ENCODE measurements around the gene CLEC18A.
"Not testable (repeated sequence)": the region's sequence is repeated elsewhere in the genome, so short reads cannot be mapped to it uniquely, and the experiment has no call there.

The CLEC18A gene

DNA sequence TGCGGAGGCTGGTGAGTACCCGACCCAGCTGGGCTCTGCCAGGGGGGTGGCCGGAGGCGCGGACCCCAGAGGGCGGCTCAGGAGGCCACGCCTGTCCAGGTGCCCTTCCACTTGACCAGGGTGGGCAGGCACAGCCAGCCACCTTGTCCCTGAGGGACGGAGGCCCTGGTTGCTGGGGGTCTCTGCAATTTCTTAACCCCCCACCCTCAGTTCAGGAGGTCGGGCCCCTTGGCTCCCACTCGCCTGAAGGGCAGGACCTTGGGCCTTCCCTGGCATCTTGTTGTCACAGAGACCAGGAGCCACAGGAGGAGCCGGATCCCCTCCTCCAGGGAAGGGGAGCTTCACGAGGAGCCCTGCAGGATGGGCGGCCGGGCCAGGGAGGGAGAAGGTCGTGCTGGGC lies 982 bp downstream of the CLEC18A start:
- not testable (repeated sequence) for DNase-seq (ENCODE audit: low spot score)

DNA sequence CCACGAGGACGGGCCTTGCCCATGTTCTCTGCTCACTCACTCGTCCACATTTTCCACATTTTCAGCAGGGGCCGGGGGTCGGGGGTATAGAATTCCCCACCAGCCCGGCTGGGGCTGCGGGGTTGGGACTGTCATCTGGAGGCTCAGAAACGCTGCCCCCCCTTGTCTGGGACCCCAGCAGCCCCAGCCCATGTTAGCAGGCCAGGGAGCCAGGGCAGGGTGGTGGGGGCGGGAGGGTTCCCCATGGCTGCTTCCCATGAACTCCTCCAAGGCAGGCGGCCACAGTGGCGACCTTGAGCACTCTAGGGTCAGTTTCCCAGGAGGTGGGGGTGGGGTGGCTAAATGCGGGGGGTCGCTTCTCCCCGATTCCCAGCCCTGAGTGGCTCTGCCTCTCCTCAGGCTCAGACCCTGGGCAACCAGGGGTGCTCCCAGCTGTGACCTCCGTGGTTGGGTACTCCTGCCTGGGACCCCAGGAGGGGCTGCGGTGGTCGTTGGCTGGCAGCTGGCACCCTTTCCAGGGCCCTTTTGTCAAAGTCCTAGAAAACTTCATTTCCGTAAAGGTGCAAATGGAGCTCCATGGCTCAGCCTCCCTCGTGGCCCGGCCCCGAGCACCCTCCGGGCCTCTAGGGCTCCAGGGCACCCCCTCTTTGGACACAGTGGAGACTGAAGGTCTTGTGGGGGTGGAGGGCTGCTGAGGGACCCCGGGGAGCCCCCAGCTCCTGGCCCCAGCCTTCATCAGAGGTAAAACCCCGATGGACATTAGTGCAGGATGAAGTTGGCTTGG lies 1.6 kb downstream of the CLEC18A start:
- not testable (repeated sequence) for DNase-seq (ENCODE audit: low spot score)

DNA sequence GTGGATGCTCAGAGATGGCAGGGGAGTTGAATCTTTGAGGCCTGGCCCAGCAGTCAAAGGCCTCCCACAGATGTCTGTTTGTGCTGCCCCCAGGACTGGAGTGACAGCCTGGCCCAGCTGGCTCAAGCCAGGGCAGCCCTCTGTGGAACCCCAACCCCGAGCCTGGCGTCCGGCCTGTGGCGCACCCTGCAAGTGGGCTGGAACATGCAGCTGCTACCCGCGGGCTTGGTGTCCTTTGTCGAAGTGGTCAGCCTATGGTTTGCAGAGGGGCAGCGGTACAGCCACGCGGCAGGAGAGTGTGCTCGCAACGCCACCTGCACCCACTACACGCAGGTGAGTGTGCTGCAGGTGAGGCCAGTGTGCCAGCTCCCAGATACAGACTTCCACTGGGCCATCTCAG lies 3.1 kb downstream of the CLEC18A start:
- not testable (repeated sequence) for DNase-seq (ENCODE audit: low spot score)

DNA sequence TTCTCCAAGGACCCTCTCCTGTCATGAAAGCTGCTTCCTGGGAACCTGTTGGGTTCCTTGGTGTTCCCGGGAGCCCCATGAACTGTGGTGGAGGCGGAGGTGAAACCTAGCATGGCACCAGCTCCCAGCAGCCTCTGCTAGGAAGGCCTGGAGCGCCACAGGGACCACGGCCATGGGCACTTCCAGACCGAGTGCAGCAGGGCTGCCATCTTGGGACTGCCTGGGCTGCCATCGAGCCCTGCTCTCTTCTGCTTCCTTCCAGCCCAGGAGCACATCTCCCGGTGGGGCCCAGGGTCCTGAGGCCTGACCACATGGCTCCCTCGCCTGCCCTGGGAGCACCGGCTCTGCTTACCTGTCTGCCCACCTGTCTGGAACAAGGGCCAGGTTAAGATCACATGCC lies 12.2 kb downstream of the CLEC18A start:
- not testable (repeated sequence) for DNase-seq (ENCODE audit: low spot score)

DNA sequence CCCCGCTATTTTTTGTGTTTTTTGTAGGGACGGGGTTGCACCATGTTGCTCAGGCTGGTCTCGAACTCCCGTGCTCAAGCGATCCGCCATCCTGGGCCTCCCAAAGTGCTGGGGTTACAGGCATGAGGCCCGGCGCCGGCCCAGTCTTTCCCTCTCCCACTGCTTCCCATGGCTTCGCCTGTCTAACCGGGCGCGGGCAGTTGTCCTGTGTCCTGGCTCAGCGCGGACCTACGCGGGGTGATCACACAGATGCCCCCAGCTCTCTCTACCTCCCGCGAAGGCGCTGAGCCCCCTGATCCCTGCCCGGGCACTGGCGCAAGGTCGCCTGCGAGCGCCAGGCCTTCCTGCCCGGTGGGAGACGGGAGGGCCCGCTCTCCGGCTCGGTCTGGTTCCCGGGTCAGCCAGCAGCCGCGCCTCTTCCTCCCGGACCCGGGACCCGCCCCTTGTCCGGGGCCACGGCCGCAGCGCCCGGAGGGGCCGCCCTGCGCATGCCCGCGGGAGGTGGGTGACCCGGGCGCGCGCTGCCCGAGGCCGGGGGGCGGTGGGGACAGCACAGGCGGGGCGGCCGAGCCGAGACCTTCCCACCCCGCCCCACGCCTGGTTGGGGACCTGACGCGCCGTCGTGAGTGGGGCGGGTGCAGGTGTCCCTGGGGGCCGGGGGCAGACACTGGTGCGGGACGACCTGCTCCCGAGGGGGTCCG lies 14.0 kb downstream of the CLEC18A start:
- DNase-seq (ENCODE audit: low spot score), result not testable (repeated sequence)

DNA sequence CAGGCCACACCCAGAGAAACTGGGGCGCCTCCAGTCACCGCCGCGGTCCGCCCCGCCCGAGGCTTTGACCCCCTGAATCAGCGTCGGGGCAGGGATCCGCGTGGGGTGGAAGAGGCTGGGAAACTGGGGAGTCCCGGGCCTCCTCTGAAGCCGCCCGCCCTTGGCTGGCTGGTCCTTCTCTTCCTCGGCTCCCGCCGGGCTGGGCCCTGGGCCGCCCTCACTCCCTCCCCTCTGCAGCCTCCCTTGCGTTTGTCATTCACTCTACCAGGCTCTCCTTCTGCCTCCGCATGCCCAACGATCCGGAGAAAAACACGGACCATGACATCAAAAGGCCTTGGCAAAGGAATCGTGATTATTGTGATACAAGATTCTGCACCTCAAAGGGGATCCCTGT lies 14.5 kb downstream of the CLEC18A start:
- DNase-seq (ENCODE audit: low spot score), result not testable (repeated sequence)

DNA sequence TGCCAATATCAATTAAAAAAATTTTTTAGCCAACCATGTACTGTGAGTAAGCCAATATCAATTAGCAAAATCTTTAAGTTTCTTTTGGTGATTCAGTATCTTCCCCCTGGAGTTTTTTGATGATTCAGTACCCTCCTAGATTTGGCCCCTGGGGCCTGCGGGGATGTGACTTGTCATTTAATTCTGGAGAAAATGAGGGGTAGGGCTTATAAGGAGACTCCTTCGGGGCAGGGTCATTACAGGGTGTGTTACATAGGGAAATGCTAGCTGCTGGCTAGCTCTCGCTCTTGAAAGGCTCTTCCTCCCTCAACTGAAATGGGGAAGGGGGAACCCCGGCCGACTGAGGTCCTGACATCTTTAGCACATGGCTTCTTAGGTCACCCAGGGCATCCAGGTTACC lies 16.6 kb downstream of the CLEC18A start:
- DNase-seq (ENCODE audit: low spot score), result not testable (repeated sequence)

DNA sequence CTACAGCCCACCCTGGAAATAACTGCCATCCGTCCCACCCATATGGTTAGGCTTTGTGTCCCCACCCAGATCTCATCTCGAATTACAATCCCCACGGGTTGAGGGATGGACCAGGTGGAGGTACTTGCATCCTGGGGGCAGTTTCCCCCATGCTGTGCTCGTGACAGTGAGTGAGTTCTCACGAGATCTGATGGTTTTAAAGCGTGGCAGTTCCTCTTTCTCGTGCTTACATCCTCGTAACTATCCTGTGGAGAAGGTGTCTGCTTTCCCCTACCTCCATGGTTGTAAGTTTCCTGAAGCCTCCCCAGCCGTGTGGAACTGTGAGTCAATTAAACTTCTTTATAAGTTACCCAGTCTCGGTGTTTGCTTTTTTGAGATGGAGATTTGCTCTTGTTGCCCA lies 17.0 kb downstream of the CLEC18A start:
- DNase-seq (ENCODE audit: low spot score), result not testable (repeated sequence)

DNA sequence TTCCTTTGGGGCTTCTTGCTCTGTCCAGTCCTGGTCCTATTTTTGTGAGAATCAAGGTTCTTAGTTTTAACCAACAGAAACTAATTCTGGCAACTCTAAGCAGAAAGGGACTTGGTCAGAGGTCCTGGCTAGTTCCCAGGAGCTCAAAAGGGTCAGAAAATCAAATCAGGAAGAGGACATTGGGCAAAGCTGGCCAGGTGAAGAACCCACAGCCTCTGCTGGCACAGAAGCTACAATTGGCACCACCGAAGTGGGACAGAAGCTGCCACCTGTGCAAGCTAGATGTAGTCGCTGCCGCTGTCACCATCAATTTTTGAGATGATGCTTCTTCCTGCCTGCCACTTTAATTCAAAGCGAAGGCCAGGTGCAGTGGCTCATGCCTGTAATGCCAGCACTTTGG lies 18.5 kb downstream of the CLEC18A start:
- not testable (repeated sequence) for DNase-seq (ENCODE audit: low spot score)

DNA sequence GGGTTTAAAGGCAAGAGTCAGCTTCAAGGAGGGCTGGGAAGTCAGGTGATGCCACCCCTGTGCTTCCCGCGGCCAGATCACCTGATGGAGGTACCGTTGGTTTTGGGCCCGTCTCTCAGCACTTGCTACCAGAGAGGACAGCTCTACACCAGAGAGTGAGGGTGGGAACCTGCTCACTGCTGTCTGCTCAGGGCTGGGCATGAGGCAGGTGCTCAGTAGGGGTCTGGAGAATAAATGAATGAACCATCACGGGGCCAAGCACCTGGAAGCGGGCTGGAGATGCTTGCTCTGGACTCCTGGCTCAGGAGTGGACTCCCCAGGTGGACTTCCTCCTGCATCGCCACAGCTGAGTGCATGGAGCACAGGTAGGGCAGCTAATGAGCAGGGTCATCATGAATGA lies 21.0 kb downstream of the CLEC18A start:
- not testable (repeated sequence) for DNase-seq (ENCODE audit: low spot score)

DNA sequence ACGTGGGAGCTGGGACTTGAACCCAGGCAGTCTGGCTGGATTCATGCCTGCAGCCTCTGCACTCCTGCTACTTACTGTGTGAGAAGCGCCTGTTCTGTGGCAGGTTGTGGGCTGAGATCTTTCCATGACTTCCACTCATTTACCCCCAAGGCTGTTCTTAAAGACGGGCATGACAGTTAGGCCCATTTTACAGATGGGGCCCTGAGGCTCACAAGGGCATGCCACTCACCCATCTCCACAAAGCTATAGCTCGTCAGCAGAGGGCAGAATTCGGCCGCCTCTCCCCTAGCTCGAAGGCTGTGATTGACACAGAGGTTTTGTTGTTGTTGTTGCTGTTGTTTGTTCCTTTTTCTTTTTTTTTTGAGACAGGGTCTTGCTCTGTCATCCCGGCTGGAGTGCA lies 21.8 kb downstream of the CLEC18A start:
- DNase-seq (ENCODE audit: low spot score), result not testable (repeated sequence)

DNA sequence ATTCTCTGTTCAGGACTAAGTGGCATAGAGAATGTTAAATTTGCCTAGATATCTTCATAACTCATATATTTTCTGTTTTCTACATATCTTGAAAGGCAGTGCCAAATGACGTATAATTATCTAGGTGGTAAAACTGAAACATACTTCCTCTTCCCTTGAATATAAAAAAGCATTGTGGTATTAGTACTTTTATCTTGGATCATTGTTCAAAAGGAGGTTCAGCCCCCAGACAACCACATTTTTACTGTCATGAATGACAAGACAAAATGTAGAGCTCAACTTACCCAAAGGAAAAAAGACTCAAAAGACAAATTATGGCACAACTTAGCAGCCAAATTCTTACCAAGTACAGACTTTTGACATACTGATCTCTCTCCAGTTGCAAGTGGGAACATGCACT lies 34.1 kb downstream of the CLEC18A start:
- not testable (repeated sequence) for DNase-seq (ENCODE audit: low spot score)

DNA sequence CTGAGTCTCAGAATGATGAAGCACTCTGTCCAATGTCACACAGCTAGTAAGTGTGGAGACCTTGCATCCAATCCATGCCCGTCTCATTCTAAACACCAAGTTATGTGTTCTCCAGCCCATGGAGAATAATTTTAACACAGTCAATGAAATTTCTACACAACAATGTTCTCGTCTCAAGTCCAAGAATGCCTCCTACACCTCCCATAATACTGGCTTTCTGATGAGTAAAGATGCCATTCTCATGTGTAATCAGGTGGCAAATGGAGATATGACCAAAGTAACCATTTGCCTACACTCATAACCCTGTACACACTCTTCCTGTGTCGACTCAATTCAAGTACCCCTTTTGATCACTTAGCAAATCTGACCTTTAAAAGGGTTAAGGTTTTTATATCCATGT lies 46.8 kb downstream of the CLEC18A start:
- DNase-seq (ENCODE audit: low spot score), result not testable (repeated sequence)

DNA sequence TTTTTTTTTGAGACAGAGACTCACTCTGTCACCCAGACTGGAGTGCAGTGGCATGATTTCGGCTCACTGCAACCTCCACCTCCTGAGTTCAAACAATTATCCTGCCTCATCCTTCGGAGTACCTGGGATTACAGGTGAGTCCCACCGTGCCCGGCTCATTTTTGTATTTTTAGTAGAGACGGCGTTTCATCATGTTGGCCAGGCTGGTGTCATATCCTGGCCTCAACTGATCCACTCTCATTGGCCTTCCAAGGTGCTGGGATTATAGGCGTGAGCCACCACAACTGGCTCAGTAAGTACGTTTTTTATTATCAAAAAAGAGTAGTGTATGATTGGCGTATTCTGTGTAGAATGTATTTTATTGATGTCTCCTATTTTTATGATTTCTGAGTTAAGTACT lies 48.7 kb downstream of the CLEC18A start:
- not testable (repeated sequence) for DNase-seq (ENCODE audit: low spot score)

DNA sequence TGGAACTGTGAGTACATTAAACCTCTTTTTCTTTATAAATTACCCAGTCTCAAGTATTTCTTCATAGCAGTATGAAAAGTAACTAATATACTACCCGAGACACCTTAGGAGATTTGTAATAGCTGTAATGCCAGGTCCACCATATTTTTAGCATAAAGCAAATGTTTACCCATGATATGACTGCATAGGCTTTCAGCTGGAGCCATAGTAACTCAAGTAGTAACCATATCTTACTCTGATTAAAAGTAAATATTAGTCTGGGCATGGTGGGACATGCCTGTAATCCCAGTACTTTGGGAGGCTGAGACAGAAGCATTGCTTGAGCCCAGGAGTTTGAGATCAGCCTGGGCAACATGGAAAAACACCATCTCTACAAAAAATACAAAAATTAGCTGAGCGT lies 52.4 kb downstream of the CLEC18A start:
- DNase-seq (ENCODE audit: low spot score), result not testable (repeated sequence)

DNA sequence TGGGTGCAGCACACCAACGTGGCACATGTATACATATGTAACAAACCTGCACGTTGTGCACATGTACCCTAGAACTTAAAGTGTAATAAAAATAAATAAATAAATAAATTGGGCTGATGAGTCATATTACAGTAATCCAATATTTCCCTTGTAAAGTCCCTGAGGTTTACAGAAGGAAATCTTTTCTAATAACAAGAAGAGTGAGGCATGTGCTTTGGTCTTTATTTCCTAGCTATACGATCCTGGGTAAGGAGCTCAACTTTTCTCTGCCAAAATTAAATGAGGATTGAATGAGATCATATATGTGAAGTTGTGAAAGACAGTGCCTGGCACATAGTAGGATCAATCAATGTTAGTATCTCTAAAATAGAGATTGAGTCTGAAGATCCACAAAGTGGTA lies 57.5 kb downstream of the CLEC18A start:
- DNase-seq (ENCODE audit: low spot score), result not testable (repeated sequence)

DNA sequence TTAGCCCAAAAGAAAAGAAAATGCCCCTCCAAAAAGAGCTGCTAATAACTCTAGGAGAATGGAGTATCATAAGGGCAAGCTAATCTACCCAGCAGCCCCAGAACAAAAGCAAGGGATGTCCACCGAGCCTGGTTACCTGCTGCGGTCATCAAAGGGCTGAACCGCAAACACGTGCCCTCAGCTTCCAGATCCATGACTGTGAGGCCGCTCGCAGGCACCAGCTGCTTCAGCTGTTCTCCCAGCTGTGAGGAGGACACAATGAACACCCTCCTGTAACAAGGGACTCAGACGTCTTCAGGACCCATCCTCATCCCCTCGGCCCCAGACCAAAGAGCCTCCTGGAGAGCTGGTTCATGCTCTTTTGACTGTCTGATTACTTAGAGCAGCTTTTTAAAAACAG lies 59.5 kb downstream of the CLEC18A start:
- DNase-seq (ENCODE audit: low spot score), result not testable (repeated sequence)

DNA sequence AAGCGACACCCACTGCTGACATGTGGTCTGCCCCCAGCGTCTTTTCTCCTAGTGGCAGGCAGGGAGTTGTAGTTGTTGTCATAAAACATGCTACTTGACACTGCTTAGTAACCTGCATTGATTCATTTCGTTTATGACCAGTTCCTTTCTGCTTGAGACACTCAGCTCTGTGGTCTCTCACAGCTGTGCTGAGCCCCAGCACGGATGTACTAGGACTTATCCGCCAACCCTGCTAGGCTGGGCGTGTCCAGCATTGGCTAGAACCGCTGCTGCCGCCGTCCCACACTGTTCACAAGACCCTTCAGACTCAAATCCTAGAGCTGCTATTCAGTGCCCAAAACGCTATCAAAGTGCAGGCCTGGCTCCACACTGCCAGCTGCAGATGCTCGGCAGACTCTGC lies 60.0 kb downstream of the CLEC18A start:
- DNase-seq (ENCODE audit: low spot score), result not testable (repeated sequence)

DNA sequence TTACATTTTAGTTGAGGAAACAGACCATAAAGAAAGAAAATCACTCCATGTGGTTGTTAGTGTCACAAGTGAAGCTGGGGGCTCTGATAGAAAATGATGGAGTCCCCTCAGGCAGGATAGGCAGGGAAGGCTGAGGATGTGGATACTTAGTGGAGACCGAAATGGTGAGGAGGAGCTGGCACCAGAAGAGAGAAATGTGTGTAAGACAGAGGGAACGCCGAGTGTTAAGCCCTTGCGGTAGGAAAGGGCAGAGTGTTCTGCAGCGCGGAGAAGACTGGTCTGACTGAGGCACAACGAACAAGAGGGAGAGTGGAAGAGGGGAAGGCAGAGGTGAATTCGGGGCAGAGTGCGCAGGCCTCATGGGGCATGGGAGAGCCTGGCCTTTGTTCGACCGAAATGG lies 61.2 kb downstream of the CLEC18A start:
- DNase-seq (ENCODE audit: low spot score), result not testable (repeated sequence)

DNA sequence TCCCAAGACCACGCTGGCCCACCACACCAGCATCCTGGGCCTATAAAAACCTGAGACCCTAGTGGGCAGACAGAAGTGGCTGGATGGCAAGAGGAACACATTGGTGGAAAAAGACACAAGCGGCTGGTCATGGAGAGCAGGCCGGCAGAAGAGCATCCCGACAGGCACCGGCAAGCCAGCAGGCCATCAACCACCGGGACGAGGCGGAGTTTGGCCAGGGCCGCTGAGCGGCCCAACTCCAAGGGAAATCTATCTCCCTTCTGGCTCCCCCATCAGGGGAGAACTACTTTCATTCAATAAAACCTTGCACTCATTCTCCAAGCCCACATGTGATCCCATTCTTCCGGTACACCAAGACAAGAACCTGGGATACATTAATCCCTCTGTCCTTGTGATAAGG lies 61.8 kb downstream of the CLEC18A start:
- not testable (repeated sequence) for DNase-seq (ENCODE audit: low spot score)

Measured in LoVo (cell line).